Measurements from ENCODE around the gene ABHD16B.

ABHD16B gene

GRCh38 chr20:63836458-63837344 lies 24.6 kb upstream of the ABHD16B start:
- Histone ChIP-seq H3K27ac (no peak overlapping the region), H3K4me3 (ENCODE audit: low read depth, low read length) (no peak overlapping the region), H3K27me3 (replicated peaks) (no peaks in the 10 kb centered on the region), H3K36me3 (replicated peaks) (no peaks in the 10 kb centered on the region)
- DNase-seq, result no peak
- in situ Hi-C loops (cut with HindIII; ENCODE audit: low pct_ligation_motif_present, low sequenced_read_pairs), result no loop called here
- no peak for TF ChIP-seq CTCF (IDR thresholded peaks at IDR 0.05; ENCODE audit: low read depth, low read length, missing control alignments)

GRCh38 chr20:63837479-63837878 lies 23.8 kb upstream of the ABHD16B start:
- no peak for TF ChIP-seq CTCF (IDR thresholded peaks at IDR 0.05; ENCODE audit: low read depth, low read length, missing control alignments)
- Histone ChIP-seq H3K27me3 (replicated peaks) (no peaks in the 10 kb centered on the region), H3K4me3 (ENCODE audit: low read depth, low read length) (no peak overlapping the region), H3K36me3 (replicated peaks) (no peaks in the 10 kb centered on the region), H3K27ac (no peak overlapping the region)
- in situ Hi-C loops (cut with HindIII; ENCODE audit: low pct_ligation_motif_present, low sequenced_read_pairs), result no loop called here
- no peak for DNase-seq

GRCh38 chr20:63839620-63840019 lies 21.7 kb upstream of the ABHD16B start:
- DNase-seq, result no peak
- no peak for TF ChIP-seq CTCF (IDR thresholded peaks at IDR 0.05; ENCODE audit: low read depth, low read length, missing control alignments)
- no peak overlapping the region for H3K4me3 ChIP-seq (ENCODE audit: low read depth, low read length)
- no peaks in the 10 kb centered on the region for H3K36me3 ChIP-seq (replicated peaks)
- H3K27ac ChIP-seq, result no peak overlapping the region
- H3K27me3 ChIP-seq (replicated peaks), result no peaks in the 10 kb centered on the region
- in situ Hi-C loops (cut with HindIII; ENCODE audit: low pct_ligation_motif_present, low sequenced_read_pairs), result no loop called here

GRCh38 chr20:63840405-63840828 lies 20.9 kb upstream of the ABHD16B start:
- no peak overlapping the region for H3K27ac ChIP-seq
- no peaks in the 10 kb centered on the region for H3K27me3 ChIP-seq (replicated peaks)
- H3K4me3 ChIP-seq (ENCODE audit: low read depth, low read length), result no peak overlapping the region
- TF ChIP-seq CTCF (IDR thresholded peaks at IDR 0.05; ENCODE audit: low read depth, low read length, missing control alignments), result no peak
- in situ Hi-C loops (cut with HindIII; ENCODE audit: low pct_ligation_motif_present, low sequenced_read_pairs), result no loop called here
- H3K36me3 ChIP-seq (replicated peaks), result no peaks in the 10 kb centered on the region
- no peak for DNase-seq

GRCh38 chr20:63842258-63842657 lies 19.0 kb upstream of the ABHD16B start:
- Histone ChIP-seq H3K4me3 (ENCODE audit: low read depth, low read length) (no peak overlapping the region), H3K36me3 (replicated peaks) (no peaks in the 10 kb centered on the region), H3K27me3 (replicated peaks) (no peaks in the 10 kb centered on the region), H3K27ac (no peak overlapping the region)
- in situ Hi-C loops (cut with HindIII; ENCODE audit: low pct_ligation_motif_present, low sequenced_read_pairs), result no loop called here
- DNase-seq, result no peak
- TF ChIP-seq CTCF (IDR thresholded peaks at IDR 0.05; ENCODE audit: low read depth, low read length, missing control alignments), result no peak
